ENCODE data around the gene AGR3. TPM values are rescaled to one million over a fixed set of nuclear protein-coding genes. Genes with fewer than 3 reads are reported as not detected.

Gene AGR3
- total RNA-seq, 4 donors from 2014 or later: 3.4 TPM; not detected in 3

DNA sequence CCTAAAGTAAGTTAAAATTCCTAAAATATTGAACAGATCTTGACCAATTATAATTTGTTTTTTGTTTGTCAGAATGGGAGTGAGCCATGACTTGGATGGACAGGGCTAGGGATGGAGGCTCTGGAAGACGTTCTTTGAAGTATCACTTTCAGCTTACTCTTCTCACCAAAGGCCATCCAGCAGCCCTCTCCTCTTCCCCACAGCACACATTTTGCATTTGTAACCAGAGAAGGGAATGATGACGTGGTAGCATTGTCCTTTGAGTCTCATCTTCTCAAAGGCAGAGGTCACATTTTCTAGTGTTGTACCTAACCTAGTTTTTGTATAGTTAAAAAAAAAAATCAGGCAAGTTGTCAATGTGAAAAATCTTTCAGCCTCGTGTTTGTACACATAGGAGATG is 43.8 kb upstream of the AGR3 start:
- Histone ChIP-seq H3K36me3 (no peaks in the 10 kb centered on the region), H3K4me3 (no peak overlapping the region), H3K4me1 (peaks cover 0 to 43% (median 0%) of the 10 kb centered on the region in 3 donors), H3K27ac (no peak overlapping the region), H3K27me3 (no peaks in the 10 kb centered on the region), H3K9me3 (no peaks in the 10 kb centered on the region)
- 60 to 71% methylated on average over 3 of the region's 3 CpGs for WGBS, 2 donors
- intact Hi-C loops (cut with DNase I): no loop called here
- DNase-seq: no peak
- no peak for TF ChIP-seq POLR2A (IDR thresholded peaks at IDR 0.05)
- TF ChIP-seq, protein P1, sequence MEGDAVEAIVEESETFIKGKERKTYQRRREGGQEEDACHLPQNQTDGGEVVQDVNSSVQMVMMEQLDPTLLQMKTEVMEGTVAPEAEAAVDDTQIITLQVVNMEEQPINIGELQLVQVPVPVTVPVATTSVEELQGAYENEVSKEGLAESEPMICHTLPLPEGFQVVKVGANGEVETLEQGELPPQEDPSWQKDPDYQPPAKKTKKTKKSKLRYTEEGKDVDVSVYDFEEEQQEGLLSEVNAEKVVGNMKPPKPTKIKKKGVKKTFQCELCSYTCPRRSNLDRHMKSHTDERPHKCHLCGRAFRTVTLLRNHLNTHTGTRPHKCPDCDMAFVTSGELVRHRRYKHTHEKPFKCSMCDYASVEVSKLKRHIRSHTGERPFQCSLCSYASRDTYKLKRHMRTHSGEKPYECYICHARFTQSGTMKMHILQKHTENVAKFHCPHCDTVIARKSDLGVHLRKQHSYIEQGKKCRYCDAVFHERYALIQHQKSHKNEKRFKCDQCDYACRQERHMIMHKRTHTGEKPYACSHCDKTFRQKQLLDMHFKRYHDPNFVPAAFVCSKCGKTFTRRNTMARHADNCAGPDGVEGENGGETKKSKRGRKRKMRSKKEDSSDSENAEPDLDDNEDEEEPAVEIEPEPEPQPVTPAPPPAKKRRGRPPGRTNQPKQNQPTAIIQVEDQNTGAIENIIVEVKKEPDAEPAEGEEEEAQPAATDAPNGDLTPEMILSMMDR (IDR thresholded peaks at IDR 0.05): no peak

DNA sequence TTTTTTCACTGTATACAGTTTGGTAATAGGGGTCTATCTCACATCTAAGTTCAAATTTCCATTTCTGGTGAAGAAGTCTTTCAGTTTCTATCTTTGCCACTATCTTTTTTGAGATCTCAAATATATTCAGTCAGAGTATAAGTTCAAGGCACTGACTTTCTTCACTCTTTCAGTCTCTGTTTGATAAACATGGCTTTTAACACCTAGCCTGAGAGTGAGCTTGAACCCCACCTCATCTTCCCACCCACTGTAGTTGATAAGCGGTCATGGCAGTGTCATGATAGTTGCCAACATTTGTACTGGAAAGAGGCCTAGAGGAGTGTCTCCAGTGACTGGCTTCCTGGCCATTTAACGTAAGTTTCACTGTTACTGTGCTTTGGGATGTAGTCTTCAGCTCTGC is 41.2 kb upstream of the AGR3 start:
- intact Hi-C loops (cut with DNase I): no loop called here
- 54 to 94% methylated on average over 2 of the region's 2 CpGs for WGBS, 2 donors

DNA sequence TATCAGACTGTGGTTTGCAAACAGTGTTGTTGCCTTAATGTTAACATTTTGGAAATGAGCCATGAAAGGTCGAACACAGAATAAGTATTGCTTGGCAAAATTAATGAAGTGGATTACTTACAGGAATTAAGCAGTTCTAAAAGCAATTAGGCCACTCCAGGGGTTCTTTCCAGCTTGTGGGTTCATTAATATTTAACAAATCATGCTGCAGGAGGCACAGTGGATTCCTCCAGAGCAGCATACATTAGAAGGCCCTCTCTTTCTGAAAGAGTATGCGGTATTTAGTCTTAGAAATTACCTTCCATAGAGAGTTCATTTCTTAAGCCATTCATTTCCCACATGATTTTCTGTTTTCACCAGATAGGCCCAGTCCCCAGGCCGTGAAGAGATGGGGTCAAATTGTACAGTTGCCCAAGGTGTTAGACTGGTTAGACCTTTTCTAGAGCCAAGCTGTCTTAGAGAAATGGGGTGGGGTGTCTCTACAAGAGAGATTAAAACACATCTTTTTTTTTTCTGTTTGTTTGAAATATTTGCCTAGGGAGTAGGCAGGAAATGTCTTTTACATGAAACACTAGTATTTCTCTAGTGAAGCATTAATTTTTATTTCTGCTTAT is 40.0 kb upstream of the AGR3 start:
- H3K27me3 ChIP-seq: no peaks in the 10 kb centered on the region
- H3K9me3 ChIP-seq: no peaks in the 10 kb centered on the region
- H3K4me3 ChIP-seq: no peak overlapping the region
- peak overlapping the region in 2 of 4 donors; percentile 4 to 29 for H3K27ac ChIP-seq
- peaks cover 0 to 29% (median 0%) of the 10 kb centered on the region in 3 donors for H3K4me1 ChIP-seq
- 48 to 61% methylated on average over 3 of the region's 3 CpGs for WGBS, 2 donors
- no peak for DNase-seq
- no peaks in the 10 kb centered on the region for H3K36me3 ChIP-seq
- intact Hi-C loops (cut with DNase I): no loop called here
- TF ChIP-seq POLR2A (IDR thresholded peaks at IDR 0.05): no peak
- TF ChIP-seq, protein P1 (IDR thresholded peaks at IDR 0.05): no peak

More for the DNA sequence above, 41.2 kb upstream of the AGR3 start:
- Histone ChIP-seq H3K36me3 (no peaks in the 10 kb centered on the region), H3K9me3 (no peaks in the 10 kb centered on the region), H3K27me3 (no peaks in the 10 kb centered on the region), H3K4me1 (peaks cover 0 to 38% (median 0%) of the 10 kb centered on the region in 3 donors), H3K4me3 (no peak overlapping the region), H3K27ac (no peak overlapping the region)
- TF ChIP-seq POLR2A (IDR thresholded peaks at IDR 0.05): no peak
- TF ChIP-seq, protein P1 (IDR thresholded peaks at IDR 0.05): no peak
- DNase-seq: no peak

- Histone ChIP-seq H3K4me1 (peaks cover 0 to 26% (median under 1%) of the 10 kb centered on the region in 3 donors), H3K27me3 (no peaks in the 10 kb centered on the region), H3K27ac (no peak overlapping the region), H3K9me3 (no peaks in the 10 kb centered on the region), H3K36me3 (no peaks in the 10 kb centered on the region), H3K4me3 (no peak overlapping the region)
- TF ChIP-seq, protein P1 (IDR thresholded peaks at IDR 0.05): no peak
- no peak for TF ChIP-seq POLR2A (IDR thresholded peaks at IDR 0.05)
- WGBS, 2 donors: 84 to 89% methylated on average over 4 of the region's 4 CpGs
- intact Hi-C loops (cut with DNase I): no loop called here
- no peak for DNase-seq
Observed at GRCh38 chr7:16921151-16921550, 39.4 kb upstream of the AGR3 start.

DNA sequence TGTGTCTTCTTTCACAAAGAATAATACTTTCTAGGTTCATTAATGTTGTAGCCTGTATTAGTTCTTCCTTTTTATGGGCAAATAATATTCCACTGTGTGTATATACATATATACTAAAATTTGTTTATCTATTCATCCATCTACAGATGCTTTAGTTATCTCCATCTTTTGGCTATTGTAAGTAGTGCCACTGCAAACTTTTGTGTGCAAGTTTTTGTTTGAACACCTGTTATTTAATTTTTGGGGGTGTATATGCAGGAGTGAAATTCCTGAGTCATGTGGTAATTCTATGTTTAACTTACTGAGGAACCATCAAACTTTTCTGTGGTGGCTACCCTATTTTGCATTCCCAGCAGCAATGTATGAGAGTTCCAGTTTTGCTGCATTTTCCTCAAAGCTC is 37.7 kb upstream of the AGR3 start:
- no peak for DNase-seq
- Histone ChIP-seq H3K9me3 (no peaks in the 10 kb centered on the region), H3K27me3 (peaks cover 0 to 4% (median 0%) of the 10 kb centered on the region in 4 donors), H3K4me1 (peaks cover 0 to 42% (median 6%) of the 10 kb centered on the region in 3 donors), H3K36me3 (no peaks in the 10 kb centered on the region), H3K27ac (no peak overlapping the region), H3K4me3 (no peak overlapping the region)
- no peak for TF ChIP-seq POLR2A (IDR thresholded peaks at IDR 0.05)
- TF ChIP-seq, protein P1 (IDR thresholded peaks at IDR 0.05): no peak
- intact Hi-C loops (cut with DNase I): loop anchor here (10.0 kb wide), 1 partner anchor 225 kb away; no protein-coding TSS in a partner anchor

Measured in esophagus squamous epithelium (tissue), 5 donors.